K562 (cell line): ENCODE results near the gene GART. TPM values are rescaled to one million over a fixed set of nuclear protein-coding genes. Genes with fewer than 3 reads are reported as not detected.

Experiments used
- ATF1 ChIP-seq, 2 experiments: fragments of 450-650 bp in 1 of 2; IDR thresholded peaks; 2 replicates each; pipeline ENCODE4 v1.6.1; 2016; ENCODE audit warnings: missing compliant biosample characterization in 1 of 2, missing genetic modification characterization in 1 of 2
- ATF7 ChIP-seq: fragments of 450-650 bp; IDR thresholded peaks from 2 replicates; pipeline ENCODE4 v1.7.1; 2014; ENCODE audit warnings: mild to moderate bottlenecking, moderate library complexity
- BACH1 ChIP-seq: fragments of 200-800 bp; sonication (Bioruptor generic); IDR thresholded peaks from 2 replicates; pipeline ENCODE4 v1.6.1; 2016; ENCODE audit warnings: missing genetic modification characterization, missing compliant biosample characterization
- CBX1 ChIP-seq: sonication (generic); IDR thresholded peaks from 2 replicates; pipeline ENCODE4 v1.6.1; 2016; ENCODE audit warnings: antibody characterized with exemption, low read depth, mild to moderate bottlenecking
- CREB1 ChIP-seq, 2 experiments: sonication (generic) in 1 of 2; formaldehyde crosslinking in 1 of 2; IDR thresholded peaks; 2 replicates each; pipeline versions ENCODE4 v1.6.1 to v1.8.0; 2012 to 2022; ENCODE audit warnings: inconsistent platforms in 1 of 2, mild to moderate bottlenecking in 1 of 2, missing genetic modification reagents in 1 of 2, moderate library complexity in 1 of 2
- CREM ChIP-seq: IDR thresholded peaks from 2 replicates; pipeline ENCODE4 v1.6.1; 2014; ENCODE audit warnings: antibody characterized with exemption, low read depth
- EHMT2 ChIP-seq: fragments of 450-650 bp; IDR thresholded peaks from 2 replicates; pipeline ENCODE4 v1.6.1; 2018; ENCODE audit warnings: antibody characterized with exemption
- ESRRA ChIP-seq: fragments of 450-650 bp; IDR thresholded peaks from 2 replicates; pipeline ENCODE4 v1.6.1; 2014; ENCODE audit warnings: low read depth, mild to moderate bottlenecking, moderate library complexity, borderline replicate concordance
- JUND ChIP-seq, 2 experiments: IDR thresholded peaks; 2 replicates in 1 of 2; 3 replicates in 1 of 2; pipeline ENCODE4 v1.6.1; 2011; ENCODE audit warnings: borderline replicate concordance in 2 of 2, low read depth in 2 of 2, low read length in 2 of 2, improper control_type of control experiment in 1 of 2, missing biosample characterization in 1 of 2, missing genetic modification characterization in 1 of 2, missing genetic modification reagents in 1 of 2
- MAFF ChIP-seq: IDR thresholded peaks from 2 replicates; pipeline ENCODE4 v1.6.1; 2012; ENCODE audit warnings: low read length, improper control_type of control experiment
- MAZ ChIP-seq, 2 experiments: fragments of 450-650 bp in 1 of 2; sonication (generic) in 1 of 2; formaldehyde crosslinking; IDR thresholded peaks in 1 of 2; conservative IDR thresholded peaks in 1 of 2; 2 replicates each; pipeline versions ENCODE4 v1.4.0 to v1.5.0; 2020; ENCODE audit warnings: mild to moderate bottlenecking in 1 of 2, missing genetic modification reagents in 1 of 2
- MLLT1 ChIP-seq, 2 experiments: fragments of 450-650 bp; IDR thresholded peaks; 2 replicates each; pipeline ENCODE4 v1.6.1; 2016
- MYC ChIP-seq, 2 experiments: fragments of 250-450 bp in 1 of 2; sonication (Bioruptor Pico) in 1 of 2; IDR thresholded peaks; 2 replicates each; pipeline versions ENCODE4 v1.5.1 to v1.6.1; 2012 to 2021; ENCODE audit warnings: low read depth in 2 of 2, borderline replicate concordance in 1 of 2, improper control_type of control experiment in 1 of 2, low read length in 1 of 2, mild to moderate bottlenecking in 1 of 2, moderate library complexity in 1 of 2
- NR2C2 ChIP-seq, 2 experiments: fragments of 200-800 bp in 1 of 2; sonication (Bioruptor generic) in 1 of 2; sonication (generic) in 1 of 2; formaldehyde crosslinking in 1 of 2; IDR thresholded peaks; 2 replicates each; pipeline versions ENCODE4 v1.6.1 to v1.8.0; 2016 to 2022; ENCODE audit warnings: mild to moderate bottlenecking in 1 of 2, missing compliant biosample characterization in 1 of 2, missing genetic modification characterization in 1 of 2, missing genetic modification reagents in 1 of 2
- SIN3A ChIP-seq, 2 experiments: fragments of 150-350 bp in 1 of 2; IDR thresholded peaks; 2 replicates each; pipeline ENCODE4 v1.6.1; 2011 to 2016; ENCODE audit warnings: borderline replicate concordance in 2 of 2, low read depth in 2 of 2, low read length in 2 of 2, mild to moderate bottlenecking in 2 of 2, moderate library complexity in 2 of 2; ENCODE audit not compliant: control insufficient read depth in 1 of 2
- SMARCB1 ChIP-seq: IDR thresholded peaks from 2 replicates; pipeline ENCODE4 v1.6.1; 2011; ENCODE audit warnings: improper control_type of control experiment, low read depth; ENCODE audit not compliant: insufficient read length
- SMARCC2 ChIP-seq: fragments of 450-650 bp; IDR thresholded peaks from 2 replicates; pipeline ENCODE4 v1.6.1; 2017; ENCODE audit warnings: antibody characterized with exemption, moderate library complexity, mild to moderate bottlenecking, low read depth
- SRSF9 ChIP-seq: fragments of 200-400 bp; formaldehyde crosslinking; IDR thresholded peaks from 2 replicates; pipeline ENCODE4 v1.6.1; 2017; ENCODE audit warnings: low read depth, low read length, borderline replicate concordance
- ZBED1 ChIP-seq: IDR thresholded peaks from 2 replicates; pipeline ENCODE4 v1.6.1; 2014
- ZBTB12 ChIP-seq: fragments of 250-450 bp; sonication (Bioruptor Pico); IDR thresholded peaks from 2 replicates; pipeline ENCODE4 v1.4.0; 2020
- ZNF395 ChIP-seq: fragments of 200-800 bp; sonication (Bioruptor generic); IDR thresholded peaks from 2 replicates; pipeline ENCODE4 v1.6.1; 2017; ENCODE audit warnings: missing genetic modification characterization, missing compliant biosample characterization
- ZNF707 ChIP-seq: fragments of 250-450 bp; sonication (Bioruptor Pico); conservative IDR thresholded peaks from 2 replicates; pipeline ENCODE4 v1.8.0; 2022; ENCODE audit warnings: inconsistent platforms, mild to moderate bottlenecking, moderate library complexity
- polyA plus RNA-seq, 8 experiments: library from polyadenylated mRNA; depleted of rRNA in 4 of 8; stranded (reverse) in 5 of 8; unstranded in 3 of 8; fragments of >200 nt; fragmentation: Nextera tagmentation in 2 of 8; fragmentation: Illumina TruSeq in 1 of 8; extraction: Ambion mirVana in 2 of 8; extraction: Trizol in 1 of 8; gene quantifications; 2 replicates each; pipeline versions ENCODE4 v1.2.1 to v1.2.3, GENCODE V29; 2011 to 2014; ENCODE audit warnings: inconsistent platforms in 1 of 8, missing spikeins in 1 of 8
- total RNA-seq, 7 experiments: library from RNA; depleted of rRNA in 6 of 7; stranded (reverse); fragments of >200 nt in 6 of 7; fragmentation: Illumina TruSeq in 2 of 7; extraction: Trizol in 2 of 7; gene quantifications; 2 replicates each; pipeline versions ENCODE4 v1.2.1 to v1.2.3, GENCODE V29; 2011 to 2021; ENCODE audit warnings: low replicate concordance in 1 of 7

The GART gene
- total and polyA plus RNA-seq, 9 of the 15 experiments (the other 6 are each of a cell fraction or from before 2014, with no cell fraction given), result 141 to 429 (median 349) TPM

- TF ChIP-seq JUND (IDR thresholded peaks at IDR 0.05; ENCODE audit: borderline replicate concordance, low read depth, low read length) (peak; percentile 49), JUND (tag; IDR thresholded peaks at IDR 0.05; ENCODE audit: borderline replicate concordance, low read depth, low read length) (no peak), ZBTB12 (CRISPR knock-in tag) (peak; percentile 33; the same call in 1 of the 2 replicates), MAZ (CRISPR knock-in tag; conservative IDR thresholded peaks at IDR 0.05 in 1 of 2, IDR thresholded peaks at IDR 0.05 in 1 of 2) (0 out of 4 replicates have a peak, but pooled peaks of 1 of the 2 experiments have one; percentile 5), ZBED1 (no peak), SMARCC2 (0 out of 2 replicates have a peak, but pooled peaks have one; percentile 26), ATF7 (peak; percentile 58; the same call in 1 of the 2 replicates), ESRRA (peak; percentile 76; the same call in 1 of the 2 replicates), CBX1 (peak; percentile 69; the same call in 1 of the 2 replicates), SIN3A (IDR thresholded peaks at IDR 0.05; ENCODE audit: borderline replicate concordance in 2 of 2, control insufficient read depth in 1 of 2, low read depth in 2 of 2, low read length in 2 of 2) (peak in 1 of 2 experiments; percentile 46; a peak in 1 of 4 replicates), MAFF (no peak), ZNF395 (CRISPR knock-in tag) (no peak), EHMT2 (peak; percentile 56; the same call in 1 of the 2 replicates), SMARCB1 (peak; percentile 50), CREM (peak; percentile 73), CREB1 (IDR thresholded peaks at IDR 0.05) (no peak; the same call in 1 of the 2 replicates), CREB1 (CRISPR knock-in tag; IDR thresholded peaks at IDR 0.05) (peak; percentile 32; the same call in 1 of the 2 replicates), SRSF9 (no peak), NR2C2 (CRISPR knock-in tag; IDR thresholded peaks at IDR 0.05) (no peak), NR2C2 (tag; IDR thresholded peaks at IDR 0.05) (0 out of 2 replicates have a peak, but pooled peaks have one; percentile 46), ZNF707 (peak; percentile 5; the same call in 1 of the 2 replicates), MYC (IDR thresholded peaks at IDR 0.05; ENCODE audit: low read depth, low read length) (peak; percentile 32; the same call in 1 of the 2 replicates), MYC (CRISPR knock-in tag; IDR thresholded peaks at IDR 0.05; ENCODE audit: borderline replicate concordance, low read depth) (no peak), MLLT1 (IDR thresholded peaks at IDR 0.05) (0 out of 4 replicates have a peak, but pooled peaks have one; percentile 10 to 39), BACH1 (tag) (0 out of 2 replicates have a peak, but pooled peaks have one; percentile 6), ATF1 (CRISPR knock-in tag; IDR thresholded peaks at IDR 0.05) (no peak), ATF1 (tag; IDR thresholded peaks at IDR 0.05) (peak; percentile 41)
Observed at GRCh38 chr21:33541105-33541711, 709 bp downstream of the GART start (continued).
